HFFc6 (cell line): ENCODE measurements around the gene SPATA20. TPM values are rescaled to one million over a fixed set of nuclear protein-coding genes. Genes with fewer than 3 reads are reported as not detected.

Experiments
- DNase-seq: peaks from one replicate; pipeline ENCODE4 v3.0.0-alpha.2; 2018
- H3K27ac Mint-ChIP-seq: 2 replicates; pipeline ENCODE4 v1.8.0; 2020; ENCODE audit warnings: mild to moderate bottlenecking, mixed read lengths
- H3K27me3 Mint-ChIP-seq: 2 replicates; pipeline ENCODE4 v1.8.0; 2021; ENCODE audit warnings: mild to moderate bottlenecking, moderate library complexity, mixed read lengths; ENCODE audit not compliant: insufficient read depth
- H3K36me3 Mint-ChIP-seq: 2 replicates; pipeline ENCODE4 v1.8.0; 2021; ENCODE audit warnings: low read depth, mixed read lengths
- H3K4me1 Mint-ChIP-seq: 2 replicates; pipeline ENCODE4 v1.8.0; 2020; ENCODE audit warnings: low read depth, mixed read lengths
- H3K4me3 Mint-ChIP-seq: 2 replicates; pipeline ENCODE4 v1.8.0; 2020; ENCODE audit warnings: mild to moderate bottlenecking, moderate library complexity, mixed read lengths
- H3K9me3 Mint-ChIP-seq: 2 replicates; pipeline ENCODE4 v1.8.0; 2020; ENCODE audit warnings: mild to moderate bottlenecking, mixed read lengths
- CTCF ChIP-seq: fragments of 200-600 bp; sonication (generic); IDR thresholded peaks from 2 replicates; pipeline ENCODE4 v1.5.0; 2021; ENCODE audit warnings: antibody characterized with exemption, mild to moderate bottlenecking
- total RNA-seq, 6 experiments: library from RNA; stranded (reverse); fragmentation: NEBNext Ultra II Directional; extraction: Animal tissue kit (Norgen Biotek cat#: 25700); gene quantifications; 2 replicates in 1 of 6; 3 replicates in 5 of 6; pipeline ENCODE4 v1.2.3, GENCODE V29; 2021

SPATA20 gene
- total RNA-seq, 6 experiments from 2014 or later, result 53.4 to 71.2 (median 62.6) TPM

- Mint-ChIP-seq H3K36me3 (0 out of 2 replicates have a peak, but pooled peaks cover 4% of the 10 kb centered on the region), H3K27me3 (peaks cover 30% of the 10 kb centered on the region), H3K4me1 (peaks cover 16% of the 10 kb centered on the region), H3K27ac (no peak overlapping the region), H3K4me3 (no peak overlapping the region), H3K9me3 (no peaks in the 10 kb centered on the region)
- no peak for DNase-seq
- no peak for TF ChIP-seq CTCF
Measured at GRCh38 chr17:50517504-50518383, 29.2 kb upstream of the SPATA20 start.

GRCh38 chr17:50518384-50519023 is 28.5 kb upstream of the SPATA20 start:
- Mint-ChIP-seq H3K4me3 (no peak overlapping the region), H3K4me1 (peaks cover 16% of the 10 kb centered on the region), H3K27ac (no peak overlapping the region), H3K36me3 (0 out of 2 replicates have a peak, but pooled peaks cover 4% of the 10 kb centered on the region), H3K27me3 (peaks cover 31% of the 10 kb centered on the region), H3K9me3 (no peaks in the 10 kb centered on the region)
- no peak for DNase-seq
- TF ChIP-seq CTCF, result no peak

DNA sequence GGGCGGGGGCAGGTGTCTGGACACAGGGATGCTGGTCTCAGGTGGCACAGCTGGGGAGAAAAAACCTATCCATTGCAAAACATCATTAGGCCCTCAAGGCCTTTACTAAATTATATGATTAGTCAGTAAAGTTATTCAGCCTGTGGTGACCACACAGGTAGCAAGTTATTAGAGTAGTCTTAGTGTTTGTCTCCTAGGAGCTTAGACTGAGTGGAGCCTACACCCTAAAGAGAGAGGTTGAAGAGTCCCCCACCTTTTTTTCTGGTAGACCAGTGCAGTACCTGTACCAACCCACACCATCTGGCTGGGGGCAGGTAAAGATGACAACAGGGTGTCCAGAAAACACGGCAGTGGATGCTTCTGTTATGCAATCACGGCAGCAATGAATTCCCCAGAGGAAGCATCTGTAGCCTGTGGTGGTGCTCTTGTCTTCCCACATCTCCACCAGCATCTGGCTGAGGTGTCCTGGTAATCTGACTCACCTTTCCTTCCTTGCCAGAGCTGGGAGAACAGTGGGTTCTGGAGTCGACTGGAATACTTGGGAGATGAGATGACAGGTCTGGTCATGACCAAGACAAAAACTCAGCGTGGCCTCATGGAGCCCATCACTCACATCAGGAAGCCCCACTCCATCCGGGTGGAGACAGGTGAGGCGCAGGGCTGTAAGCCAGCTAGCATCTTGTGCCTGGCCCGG is 27.7 kb upstream of the SPATA20 start:
- H3K4me1 Mint-ChIP-seq, result peaks cover 16% of the 10 kb centered on the region
- H3K27me3 Mint-ChIP-seq, result peaks cover 35% of the 10 kb centered on the region
- no peak overlapping the region for H3K4me3 Mint-ChIP-seq
- no peak overlapping the region for H3K27ac Mint-ChIP-seq
- no peak for DNase-seq
- no peaks in the 10 kb centered on the region for H3K9me3 Mint-ChIP-seq
- 0 out of 2 replicates have a peak, but pooled peaks cover 4% of the 10 kb centered on the region for H3K36me3 Mint-ChIP-seq
- TF ChIP-seq CTCF, result no peak

DNA sequence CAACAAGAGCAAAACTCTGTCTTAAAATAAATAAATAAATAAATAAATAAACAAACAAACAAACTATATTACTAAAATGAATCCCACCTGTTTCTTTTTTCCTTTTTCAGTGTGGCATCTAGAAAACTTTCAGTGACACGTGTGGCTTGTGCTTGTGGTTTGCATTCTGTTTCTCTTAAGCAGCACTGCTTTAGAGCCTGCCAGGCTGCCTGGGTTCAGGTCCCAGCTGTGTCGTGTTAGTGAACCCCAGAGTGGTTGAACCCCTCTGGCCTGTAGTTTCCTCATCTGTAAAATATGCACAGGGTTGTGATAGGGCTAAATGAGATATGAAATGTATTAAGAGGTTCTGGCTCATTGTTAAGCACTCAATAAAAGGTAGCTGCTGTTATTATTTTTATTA is 26.5 kb upstream of the SPATA20 start:
- no peak overlapping the region for H3K4me3 Mint-ChIP-seq
- peaks cover 35% of the 10 kb centered on the region for H3K27me3 Mint-ChIP-seq
- no peak for TF ChIP-seq CTCF
- H3K36me3 Mint-ChIP-seq, result no peaks in the 10 kb centered on the region
- H3K9me3 Mint-ChIP-seq, result no peaks in the 10 kb centered on the region
- no peak overlapping the region for H3K27ac Mint-ChIP-seq
- no peak for DNase-seq
- H3K4me1 Mint-ChIP-seq, result peaks cover 6% of the 10 kb centered on the region; the same call in 1 of the 2 replicates

- H3K36me3 Mint-ChIP-seq, result no peaks in the 10 kb centered on the region
- no peak overlapping the region for H3K4me3 Mint-ChIP-seq
- H3K9me3 Mint-ChIP-seq, result no peaks in the 10 kb centered on the region
- H3K27ac Mint-ChIP-seq, result no peak overlapping the region
- 0 out of 2 replicates have a peak, but pooled peaks cover 5% of the 10 kb centered on the region for H3K4me1 Mint-ChIP-seq
- no peak for TF ChIP-seq CTCF
- H3K27me3 Mint-ChIP-seq, result peaks cover 35% of the 10 kb centered on the region
- DNase-seq, result no peak
Measured at GRCh38 chr17:50521514-50521913, 25.5 kb upstream of the SPATA20 start.
